C4-2B (cell line): ENCODE measurements around the gene TMEM95.

Source experiments
- ZFX ChIP-seq: fragments of 450-650 bp; IDR thresholded peaks from 2 replicates; pipeline ENCODE4 v1.6.1; 2017
- TF ChIP-seq, protein P1 (sequence below): fragments of 450-650 bp; conservative IDR thresholded peaks from 2 replicates; pipeline ENCODE4 v1.5.1; 2017; ENCODE audit warnings: mild to moderate bottlenecking

- TF ChIP-seq, protein P1, sequence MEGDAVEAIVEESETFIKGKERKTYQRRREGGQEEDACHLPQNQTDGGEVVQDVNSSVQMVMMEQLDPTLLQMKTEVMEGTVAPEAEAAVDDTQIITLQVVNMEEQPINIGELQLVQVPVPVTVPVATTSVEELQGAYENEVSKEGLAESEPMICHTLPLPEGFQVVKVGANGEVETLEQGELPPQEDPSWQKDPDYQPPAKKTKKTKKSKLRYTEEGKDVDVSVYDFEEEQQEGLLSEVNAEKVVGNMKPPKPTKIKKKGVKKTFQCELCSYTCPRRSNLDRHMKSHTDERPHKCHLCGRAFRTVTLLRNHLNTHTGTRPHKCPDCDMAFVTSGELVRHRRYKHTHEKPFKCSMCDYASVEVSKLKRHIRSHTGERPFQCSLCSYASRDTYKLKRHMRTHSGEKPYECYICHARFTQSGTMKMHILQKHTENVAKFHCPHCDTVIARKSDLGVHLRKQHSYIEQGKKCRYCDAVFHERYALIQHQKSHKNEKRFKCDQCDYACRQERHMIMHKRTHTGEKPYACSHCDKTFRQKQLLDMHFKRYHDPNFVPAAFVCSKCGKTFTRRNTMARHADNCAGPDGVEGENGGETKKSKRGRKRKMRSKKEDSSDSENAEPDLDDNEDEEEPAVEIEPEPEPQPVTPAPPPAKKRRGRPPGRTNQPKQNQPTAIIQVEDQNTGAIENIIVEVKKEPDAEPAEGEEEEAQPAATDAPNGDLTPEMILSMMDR = no peak
- no peak for TF ChIP-seq ZFX
Observed at GRCh38 chr17:7379134-7379533, 24.2 kb downstream of the TMEM95 start.
